CD14-positive monocyte (primary cell): ENCODE measurements around the gene CHKA. TPM values are rescaled to one million over a fixed set of nuclear protein-coding genes. Genes with fewer than 3 reads are reported as not detected.

Experiments used
- DNase-seq, 3 donors: peaks; one replicate each; pipeline ENCODE4 v3.0.0-alpha.2; 2011 to 2022
- H2AFZ ChIP-seq: 2 replicates; pipeline ENCODE4 v1.6.0; 2012; ENCODE audit warnings: mild to moderate bottlenecking, low read depth, low read length, inconsistent platforms; ENCODE audit not compliant: insufficient read depth, poor library complexity, severe bottlenecking
- H3K27ac ChIP-seq, 2 donors: 1 replicate in 1 of 2; 2 replicates in 1 of 2; pipeline ENCODE4 v1.5.1; 2012 to 2013; ENCODE audit warnings: low read length in 2 of 2, control low read depth in 1 of 2, inconsistent platforms in 1 of 2, low read depth in 1 of 2, mild to moderate bottlenecking in 1 of 2
- H3K27me3 ChIP-seq, 2 donors: one replicate each; pipeline versions ENCODE4 v1.6.0 to v1.6.1; 2011 to 2013; ENCODE audit warnings: low read length in 2 of 2; ENCODE audit not compliant: control insufficient read depth in 2 of 2, insufficient read depth in 2 of 2
- H3K36me3 ChIP-seq, 2 donors: replicated peaks in 1 of 2; 1 replicate in 1 of 2; 2 replicates in 1 of 2; pipeline versions ENCODE4 v1.5.1 to v1.6.1; 2012 to 2013; ENCODE audit warnings: low read length in 2 of 2, control low read depth in 1 of 2, inconsistent platforms in 1 of 2, mild to moderate bottlenecking in 1 of 2; ENCODE audit not compliant: insufficient read depth in 2 of 2, control insufficient read depth in 1 of 2
- H3K4me1 ChIP-seq, 2 donors: 1 replicate in 1 of 2; 2 replicates in 1 of 2; pipeline versions ENCODE4 v1.5.1 to v1.6.1; 2012 to 2013; ENCODE audit warnings: low read length in 2 of 2, control low read depth in 1 of 2, inconsistent platforms in 1 of 2, mild to moderate bottlenecking in 1 of 2, moderate library complexity in 1 of 2; ENCODE audit not compliant: insufficient read depth in 2 of 2, control insufficient read depth in 1 of 2
- H3K4me2 ChIP-seq: replicated peaks from 2 replicates; pipeline ENCODE3; 2012; ENCODE audit warnings: low read length, moderate library complexity, mild to moderate bottlenecking; ENCODE audit not compliant: poor library complexity, severe bottlenecking; ENCODE audit errors: extremely low read depth
- H3K4me3 ChIP-seq, 3 experiments: fragments of 200-600 bp in 1 of 3; sonication (generic) in 1 of 3; replicated peaks in 1 of 3; 1 replicate in 2 of 3; 2 replicates in 1 of 3; pipeline ENCODE4 v1.5.1; 2011 to 2013; ENCODE audit warnings: low read length in 3 of 3, mild to moderate bottlenecking in 3 of 3, control low read depth in 2 of 3, low read depth in 2 of 3, inconsistent platforms in 1 of 3, moderate library complexity in 1 of 3
- H3K79me2 ChIP-seq: 2 replicates; pipeline ENCODE4 v1.6.0; 2012; ENCODE audit warnings: mild to moderate bottlenecking, control low read depth, inconsistent platforms, low read length, moderate library complexity; ENCODE audit not compliant: insufficient read depth
- H3K9ac ChIP-seq: 2 replicates; pipeline ENCODE4 v1.6.0; 2017; ENCODE audit warnings: low read length, mild to moderate bottlenecking; ENCODE audit not compliant: insufficient read depth, poor library complexity, severe bottlenecking
- H3K9me3 ChIP-seq, 2 donors: replicated peaks in 1 of 2; 1 replicate in 1 of 2; 2 replicates in 1 of 2; pipeline versions ENCODE4 v1.5.1 to v1.6.1; 2012 to 2013; ENCODE audit warnings: low read length in 2 of 2, control low read depth in 1 of 2; ENCODE audit not compliant: control insufficient read depth in 1 of 2, insufficient read depth in 1 of 2
- H4K20me1 ChIP-seq: 2 replicates; pipeline ENCODE4 v1.6.0; 2012; ENCODE audit warnings: mild to moderate bottlenecking, low read length, control low read depth, moderate library complexity; ENCODE audit not compliant: insufficient read depth
- H3K27ac Mint-ChIP-seq, 7 donors: one replicate each; pipeline ENCODE4 v1.8.0; 2020; ENCODE audit warnings: mild to moderate bottlenecking in 7 of 7, mixed read lengths in 7 of 7, moderate library complexity in 6 of 7, inconsistent platforms in 2 of 7
- H3K27me3 Mint-ChIP-seq, 3 donors: one replicate each; pipeline ENCODE4 v1.8.0; 2021 to 2022; ENCODE audit warnings: low read depth in 3 of 3, mild to moderate bottlenecking in 3 of 3, mixed read lengths in 3 of 3, moderate library complexity in 3 of 3, inconsistent platforms in 1 of 3
- H3K36me3 Mint-ChIP-seq, 2 donors: one replicate each; pipeline ENCODE4 v1.8.0; 2020; ENCODE audit warnings: mixed read lengths in 2 of 2, inconsistent platforms in 1 of 2, mild to moderate bottlenecking in 1 of 2
- H3K4me1 Mint-ChIP-seq: one replicate; pipeline ENCODE4 v1.8.0; 2020; ENCODE audit warnings: mild to moderate bottlenecking, mixed read lengths
- H3K4me3 Mint-ChIP-seq, 2 donors: one replicate each; pipeline ENCODE4 v1.8.0; 2020; ENCODE audit warnings: mild to moderate bottlenecking in 2 of 2, mixed read lengths in 2 of 2, moderate library complexity in 1 of 2
- H3K9me3 Mint-ChIP-seq, 7 donors: one replicate each; pipeline ENCODE4 v1.8.0; 2020 to 2022; ENCODE audit warnings: mixed read lengths in 7 of 7, mild to moderate bottlenecking in 6 of 7, moderate library complexity in 6 of 7, inconsistent platforms in 2 of 7
- CTCF ChIP-seq: fragments of 200-600 bp; IDR thresholded peaks from one replicate; pipeline ENCODE4 v1.8.0; 2022; ENCODE audit warnings: antibody characterized with exemption, mild to moderate bottlenecking
- WGBS: methylation state at CpG from one replicate; pipeline ENCODE4 v1.1.5; 2013; ENCODE audit warnings: missing lambda C conversion rate; ENCODE audit not compliant: insufficient coverage; 5-methylcytosine and 5-hydroxymethylcytosine counted together
- intact Hi-C, 2 donors: fragments of 100-400 bp; cut with micrococcal nuclease; formaldehyde crosslinking; loops; one replicate each; pipeline versions ENCODE4 v1.15.0 to v1.15.1; 2023
- polyA plus RNA-seq, 3 donors: library from polyadenylated mRNA; depleted of rRNA in 1 of 3; unstranded in 2 of 3; stranded (reverse) in 1 of 3; fragments of 300-500 nt in 2 of 3; fragments of >200 nt in 1 of 3; fragmentation: Illumina TruSeq in 2 of 3; gene quantifications; 1 replicate in 2 of 3; 2 replicates in 1 of 3; pipeline ENCODE4 v1.2.3, GENCODE V29; 2012 to 2021

Gene CHKA
- polyA plus RNA-seq, 3 donors, result 2.8 to 20.9 (median 5.7) TPM

GRCh38 chr11:68017980-68018729 lies 103.0 kb downstream of the CHKA start:
- Histone ChIP-seq H3K9ac (no peak overlapping the region), H3K4me3 (no peak overlapping the region), H3K4me1 (peaks cover 19 to 21% of the 10 kb centered on the region in 2 donors), H3K27ac (no peak overlapping the region), H3K79me2 (peaks cover 25% of the 10 kb centered on the region), H3K27me3 (no peaks in the 10 kb centered on the region), H4K20me1 (peaks cover 72% of the 10 kb centered on the region), H3K9me3 (no peaks in the 10 kb centered on the region), H3K4me2 (no peak overlapping the region), H2AFZ (no peak overlapping the region), H3K36me3 (peaks cover 55 to 82% of the 10 kb centered on the region in 2 donors)
- H3K36me3 Mint-ChIP-seq, result peaks cover 60 to 89% of the 10 kb centered on the region in 2 donors
- H3K27me3 Mint-ChIP-seq, result peaks cover 0 to 3% (median 2%) of the 10 kb centered on the region in 3 donors
- WGBS, result 87% methylated on average over 24 of the region's 27 CpGs
- DNase-seq, result no peak
- peak overlapping the region in 2 of 7 donors; percentile 67 to 76 for H3K27ac Mint-ChIP-seq
- peaks cover 25% of the 10 kb centered on the region for H3K4me1 Mint-ChIP-seq
- TF ChIP-seq CTCF, result no peak
- no peak overlapping the region for H3K4me3 Mint-ChIP-seq
- no peaks in the 10 kb centered on the region for H3K9me3 Mint-ChIP-seq
- intact Hi-C loops, result no loop called here

GRCh38 chr11:68016904-68017817 lies 104.0 kb downstream of the CHKA start:
- 84% methylated on average over 15 of the region's 16 CpGs for WGBS
- peak overlapping the region; percentile 17 for H3K9ac ChIP-seq
- DNase-seq, result no peak

More at GRCh38 chr11:68016904-68017817, 104.0 kb downstream of the CHKA start:
- no peak for TF ChIP-seq CTCF
- Histone ChIP-seq H3K27me3 (no peaks in the 10 kb centered on the region), H2AFZ (no peak overlapping the region), H3K4me2 (no peak overlapping the region), H3K4me1 (peaks cover 29 to 31% of the 10 kb centered on the region in 2 donors), H3K4me3 (no peak overlapping the region), H3K27ac (peak overlapping the region in 1 of 2 donors; percentile 14), H3K79me2 (peaks cover 35% of the 10 kb centered on the region), H3K9me3 (no peaks in the 10 kb centered on the region), H4K20me1 (peaks cover 76% of the 10 kb centered on the region), H3K36me3 (peaks cover 47 to 74% of the 10 kb centered on the region in 2 donors)
- peaks cover 35% of the 10 kb centered on the region for H3K4me1 Mint-ChIP-seq
- H3K4me3 Mint-ChIP-seq, result no peak overlapping the region
- peaks cover 0 to 3% (median 2%) of the 10 kb centered on the region in 3 donors for H3K27me3 Mint-ChIP-seq
- peaks cover 54 to 80% of the 10 kb centered on the region in 2 donors for H3K36me3 Mint-ChIP-seq
- H3K9me3 Mint-ChIP-seq, result no peaks in the 10 kb centered on the region
- intact Hi-C loops, result no loop called here
- peak overlapping the region in 3 of 7 donors; percentile 20 to 50 (median 32) for H3K27ac Mint-ChIP-seq
